Brain microvascular endothelial cell (primary cell): ENCODE results near the gene LCE1C.

ENCODE experiments used
- DNase-seq: peaks from one replicate; pipeline ENCODE4 v3.0.0-alpha.2; 2020
- H3K27ac ChIP-seq: fragments of 250-450 bp; sonication (Bioruptor Pico); 2 replicates; pipeline ENCODE4 v1.5.1; 2020; ENCODE audit warnings: mild to moderate bottlenecking, moderate library complexity
- H3K27me3 ChIP-seq: fragments of 250-450 bp; sonication (Bioruptor Pico); replicated peaks from 2 replicates; pipeline ENCODE4 v1.5.1; 2020; ENCODE audit warnings: mild to moderate bottlenecking
- H3K36me3 ChIP-seq: fragments of 250-450 bp; sonication (Bioruptor Pico); replicated peaks from 2 replicates; pipeline ENCODE4 v1.5.1; 2020; ENCODE audit warnings: mild to moderate bottlenecking
- H3K4me3 ChIP-seq: 2 replicates; pipeline ENCODE4 v1.5.1; 2011; ENCODE audit warnings: low read depth, mild to moderate bottlenecking, control low read depth, low read length, moderate library complexity
- in situ Hi-C: cut with HindIII; loops from 2 replicates; pipeline ENCODE4 v1.10.0; 2017; ENCODE audit warnings: low sequenced_read_pairs, low pct_ligation_motif_present
- TF ChIP-seq, protein P1 (sequence below): IDR thresholded peaks from 2 replicates; pipeline ENCODE4 v1.5.1; 2011; ENCODE audit warnings: low read depth, mild to moderate bottlenecking, moderate library complexity, low read length, control low read depth, inconsistent platforms; ENCODE audit errors: missing control alignments

The LCE1C gene

GRCh38 chr1:152806576-152806975 is at the start of gene LCE1C:
Gene LCE1C (minus strand): TSS chr1:152806651. CDS start chr1:152805478, 1,173 bp downstream.
- H3K4me3 ChIP-seq, result no peak within 1 kb of the TSS
- no peaks in the 10 kb centered on the region for H3K36me3 ChIP-seq
- DNase-seq, result no peak
- H3K27me3 ChIP-seq, result no peaks in the 10 kb centered on the region
- H3K27ac ChIP-seq, result no peak within 1 kb of the TSS
- in situ Hi-C loops, result no loop called here
- TF ChIP-seq, protein P1, sequence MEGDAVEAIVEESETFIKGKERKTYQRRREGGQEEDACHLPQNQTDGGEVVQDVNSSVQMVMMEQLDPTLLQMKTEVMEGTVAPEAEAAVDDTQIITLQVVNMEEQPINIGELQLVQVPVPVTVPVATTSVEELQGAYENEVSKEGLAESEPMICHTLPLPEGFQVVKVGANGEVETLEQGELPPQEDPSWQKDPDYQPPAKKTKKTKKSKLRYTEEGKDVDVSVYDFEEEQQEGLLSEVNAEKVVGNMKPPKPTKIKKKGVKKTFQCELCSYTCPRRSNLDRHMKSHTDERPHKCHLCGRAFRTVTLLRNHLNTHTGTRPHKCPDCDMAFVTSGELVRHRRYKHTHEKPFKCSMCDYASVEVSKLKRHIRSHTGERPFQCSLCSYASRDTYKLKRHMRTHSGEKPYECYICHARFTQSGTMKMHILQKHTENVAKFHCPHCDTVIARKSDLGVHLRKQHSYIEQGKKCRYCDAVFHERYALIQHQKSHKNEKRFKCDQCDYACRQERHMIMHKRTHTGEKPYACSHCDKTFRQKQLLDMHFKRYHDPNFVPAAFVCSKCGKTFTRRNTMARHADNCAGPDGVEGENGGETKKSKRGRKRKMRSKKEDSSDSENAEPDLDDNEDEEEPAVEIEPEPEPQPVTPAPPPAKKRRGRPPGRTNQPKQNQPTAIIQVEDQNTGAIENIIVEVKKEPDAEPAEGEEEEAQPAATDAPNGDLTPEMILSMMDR, result no peak

DNA sequence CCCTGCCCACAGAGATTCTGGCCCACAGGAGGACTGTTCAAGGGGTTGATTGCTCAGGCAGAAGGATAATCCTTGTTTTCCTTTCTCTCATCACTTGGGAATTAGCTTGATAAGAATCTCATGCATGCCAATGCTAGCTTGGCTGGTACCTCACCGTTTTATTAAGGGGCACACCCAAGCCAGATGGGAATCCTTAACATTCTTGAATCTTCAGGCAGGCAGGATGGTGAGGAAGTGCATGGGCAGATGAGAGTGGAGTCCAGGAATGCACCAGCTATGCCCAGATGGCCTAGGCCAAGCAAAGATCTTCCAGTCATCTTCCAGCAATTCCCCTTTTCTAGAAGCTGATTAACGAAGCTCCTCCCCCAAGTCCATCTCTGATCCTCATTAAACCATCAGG is 49.2 kb upstream of the LCE1C start:
- no peak for DNase-seq
- TF ChIP-seq, protein P1, result no peak
- H3K36me3 ChIP-seq, result no peaks in the 10 kb centered on the region
- in situ Hi-C loops, result no loop called here
- H3K27me3 ChIP-seq, result no peaks in the 10 kb centered on the region
- no peak overlapping the region for H3K4me3 ChIP-seq
- no peak overlapping the region for H3K27ac ChIP-seq

- TF ChIP-seq, protein P1, result no peak
- H3K27me3 ChIP-seq, result no peaks in the 10 kb centered on the region
- in situ Hi-C loops, result no loop called here
- DNase-seq, result no peak
- H3K4me3 ChIP-seq, result no peak within 1 kb of the TSS
- no peaks in the 10 kb centered on the region for H3K36me3 ChIP-seq
- H3K27ac ChIP-seq, result no peak within 1 kb of the TSS
Measured at GRCh38 chr1:152842556-152842955, 36.1 kb upstream of the LCE1C start, which contains the start of gene LCE6A. Gene LCE6A (plus strand): TSS chr1:152842856. CDS start chr1:152843521, 665 bp downstream.

GRCh38 chr1:152836870-152837269 is 30.4 kb upstream of the LCE1C start:
- in situ Hi-C loops, result no loop called here
- TF ChIP-seq, protein P1, result no peak
- no peaks in the 10 kb centered on the region for H3K27me3 ChIP-seq
- no peak overlapping the region for H3K27ac ChIP-seq
- no peaks in the 10 kb centered on the region for H3K36me3 ChIP-seq
- H3K4me3 ChIP-seq, result no peak overlapping the region
- DNase-seq, result no peak

DNA sequence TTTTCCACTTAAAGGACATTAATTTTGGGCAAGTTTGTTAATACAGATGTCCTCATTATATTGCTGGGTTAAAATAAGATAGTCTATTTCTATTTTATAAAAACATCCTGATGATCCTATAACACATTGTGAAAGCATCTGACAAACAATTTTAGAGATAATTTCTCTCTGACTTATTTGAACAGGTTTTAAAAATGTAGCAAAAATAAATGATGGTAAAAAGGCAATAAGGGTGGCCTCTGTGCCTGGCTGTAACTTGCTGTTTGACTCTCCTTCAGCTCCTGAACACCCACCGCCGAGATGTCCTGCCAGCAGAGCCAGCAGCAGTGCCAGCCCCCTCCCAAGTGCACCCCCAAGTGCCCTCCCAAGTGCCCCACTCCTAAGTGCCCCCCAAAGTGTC is 20.7 kb upstream of the LCE1C start, which contains the start of gene LCE1A:
LCE1A (plus strand) TSS at position 301 of the 400 bp plus-strand sequence; CDS start at position 301, 0 bp downstream.
- no peak within 1 kb of the TSS for H3K27ac ChIP-seq
- no peaks in the 10 kb centered on the region for H3K27me3 ChIP-seq
- in situ Hi-C loops, result no loop called here
- DNase-seq, result no peak
- no peaks in the 10 kb centered on the region for H3K36me3 ChIP-seq
- TF ChIP-seq, protein P1, result no peak
- H3K4me3 ChIP-seq, result no peak within 1 kb of the TSS

DNA sequence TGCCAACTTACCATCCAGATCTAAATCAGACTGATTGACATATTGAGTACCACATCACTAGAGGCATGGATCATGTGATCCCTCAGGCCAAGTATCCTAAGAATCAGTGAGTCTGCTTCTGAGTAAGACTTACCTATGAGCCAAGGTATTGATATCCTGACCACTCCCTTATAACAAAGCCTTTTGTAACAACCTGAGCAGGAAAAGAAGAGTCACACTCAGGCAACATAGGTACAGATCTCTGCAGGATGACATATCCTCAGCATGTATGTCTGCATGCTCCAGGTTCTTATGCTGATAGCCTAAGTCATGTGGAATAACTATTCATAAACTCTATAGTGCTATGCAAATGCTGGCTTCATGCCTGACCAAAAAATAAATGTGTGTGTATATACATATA is 18.5 kb upstream of the LCE1C start:
- no peak for DNase-seq
- no peak overlapping the region for H3K4me3 ChIP-seq
- no peaks in the 10 kb centered on the region for H3K27me3 ChIP-seq
- TF ChIP-seq, protein P1, result no peak
- in situ Hi-C loops, result no loop called here
- H3K27ac ChIP-seq, result no peak overlapping the region
- H3K36me3 ChIP-seq, result no peaks in the 10 kb centered on the region
